NCI-H524 treated with DMSO at 0.1 percent for 48 hours (cell line): ENCODE data around the gene ALPL.

Experiments
- DNase-seq: peaks from one replicate; lab custom pipeline; 2025; lab: John Stamatoyannopoulos, UW

Gene ALPL

DNA sequence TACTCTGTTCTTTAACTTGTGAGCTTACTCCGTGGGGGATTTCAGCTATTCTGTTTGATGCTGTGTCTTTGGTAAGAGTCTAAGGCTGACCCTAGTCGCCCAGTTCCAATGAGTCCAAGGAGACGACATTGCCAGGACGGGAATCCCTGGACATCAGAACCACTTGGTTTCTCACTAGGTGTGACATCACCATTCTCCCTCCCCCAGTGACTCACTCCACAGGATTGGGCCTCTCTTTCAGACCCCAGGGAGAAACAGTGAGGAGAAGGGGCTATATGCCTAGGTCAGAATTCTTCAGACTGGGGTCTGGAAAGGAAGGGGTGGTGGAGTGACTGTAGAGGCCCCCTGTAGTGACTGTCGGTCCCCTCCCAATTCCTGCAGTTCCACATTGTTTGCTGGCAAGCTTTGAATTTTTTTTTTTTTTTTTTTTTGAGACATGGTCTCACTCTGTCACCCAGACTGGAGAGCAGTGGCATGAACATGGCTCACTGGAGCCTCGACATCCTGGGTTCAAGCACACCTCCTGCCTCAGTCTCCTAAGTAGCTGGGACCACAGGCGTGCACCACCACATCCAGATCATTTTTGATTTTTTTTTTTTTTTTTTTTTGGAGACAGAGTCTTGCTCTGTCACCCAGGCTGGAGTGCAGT, 21.3 kb downstream of the ALPL start:
- DNase-seq, result no peak

DNA sequence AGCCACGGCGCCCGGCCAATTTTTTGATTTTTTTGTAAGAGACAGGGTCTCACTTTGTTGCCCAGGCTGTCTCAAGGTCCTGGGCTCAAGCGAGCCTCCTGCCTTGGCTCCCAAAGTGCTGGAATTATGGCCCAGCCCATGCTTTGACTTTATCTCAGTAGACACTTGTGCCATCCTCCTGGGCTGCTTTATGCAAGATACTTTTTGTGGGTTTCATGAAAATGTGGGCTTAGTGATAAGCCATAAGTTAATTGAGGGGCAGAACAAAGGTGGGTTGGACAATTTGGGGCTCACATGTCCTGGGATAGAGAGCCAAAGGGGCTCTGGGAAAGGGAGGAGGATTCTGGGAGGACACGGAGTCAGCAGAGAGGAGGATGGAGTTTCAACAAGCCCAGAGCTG, 22.0 kb downstream of the ALPL start:
- DNase-seq, result no peak

DNA sequence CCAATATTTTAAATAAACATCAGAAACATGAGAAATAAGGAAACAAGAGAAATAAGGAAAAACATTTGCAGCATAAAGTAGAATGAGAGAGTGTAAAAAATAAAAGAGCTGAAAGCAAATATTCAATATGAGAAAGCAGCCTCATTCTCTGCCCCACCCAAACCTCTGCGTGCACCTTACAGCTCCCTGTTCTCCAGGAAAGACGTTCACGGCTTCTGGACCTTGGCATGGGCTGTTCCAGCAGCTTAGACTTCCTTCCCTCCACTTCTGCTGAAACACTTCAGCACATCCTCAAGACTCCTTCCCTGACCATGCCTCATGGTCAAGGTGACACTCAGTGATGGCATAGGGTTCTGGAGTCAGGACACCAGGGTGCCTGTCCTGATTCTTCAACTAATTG, 23.3 kb downstream of the ALPL start:
- DNase-seq, result no peak

DNA sequence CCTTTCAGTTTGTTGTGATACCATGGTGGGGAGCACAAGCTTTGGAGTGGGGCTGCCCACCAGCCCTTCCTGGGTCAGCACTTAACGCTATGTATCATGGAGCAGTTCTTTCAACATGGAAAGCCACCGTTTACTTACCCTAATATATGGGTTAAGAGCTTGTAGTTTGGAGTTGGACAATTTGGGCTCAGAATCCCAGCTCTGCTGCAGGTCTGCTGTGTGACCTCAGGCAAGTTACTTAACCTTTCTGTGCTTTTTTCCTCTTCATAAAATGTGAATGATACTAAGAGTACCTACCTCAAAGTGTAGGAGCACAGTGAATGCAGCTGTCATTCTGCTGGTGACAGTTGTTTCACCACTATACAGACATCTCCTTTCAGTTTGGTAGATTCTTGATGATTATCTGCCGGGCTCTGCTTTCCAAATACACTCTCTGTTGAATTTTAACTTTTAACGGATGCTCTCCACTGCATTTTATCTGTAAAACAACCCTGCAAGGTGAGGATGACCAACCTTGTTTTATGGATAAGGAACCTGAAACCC, 23.8 kb downstream of the ALPL start:
- DNase-seq, result no peak

DNA sequence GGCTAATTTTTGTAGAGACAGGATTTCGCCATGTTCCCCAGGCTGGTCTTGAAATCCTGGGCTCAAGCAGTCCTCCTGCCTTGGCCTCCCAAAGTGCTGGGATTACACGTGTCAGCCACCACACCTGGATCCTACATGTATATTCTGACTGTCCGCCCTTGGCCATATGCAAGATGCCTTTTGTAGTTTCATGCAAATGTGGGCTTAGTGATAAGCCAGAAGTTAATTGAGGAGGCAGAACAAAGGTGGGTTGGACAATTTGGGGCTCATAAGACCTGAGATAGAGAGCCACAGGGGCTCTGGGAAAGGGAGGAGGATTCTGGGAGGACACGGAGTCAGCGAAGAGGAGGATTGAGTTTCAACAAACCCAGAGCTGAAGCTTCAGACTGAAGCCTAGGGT, 24.9 kb downstream of the ALPL start:
- no peak for DNase-seq

DNA sequence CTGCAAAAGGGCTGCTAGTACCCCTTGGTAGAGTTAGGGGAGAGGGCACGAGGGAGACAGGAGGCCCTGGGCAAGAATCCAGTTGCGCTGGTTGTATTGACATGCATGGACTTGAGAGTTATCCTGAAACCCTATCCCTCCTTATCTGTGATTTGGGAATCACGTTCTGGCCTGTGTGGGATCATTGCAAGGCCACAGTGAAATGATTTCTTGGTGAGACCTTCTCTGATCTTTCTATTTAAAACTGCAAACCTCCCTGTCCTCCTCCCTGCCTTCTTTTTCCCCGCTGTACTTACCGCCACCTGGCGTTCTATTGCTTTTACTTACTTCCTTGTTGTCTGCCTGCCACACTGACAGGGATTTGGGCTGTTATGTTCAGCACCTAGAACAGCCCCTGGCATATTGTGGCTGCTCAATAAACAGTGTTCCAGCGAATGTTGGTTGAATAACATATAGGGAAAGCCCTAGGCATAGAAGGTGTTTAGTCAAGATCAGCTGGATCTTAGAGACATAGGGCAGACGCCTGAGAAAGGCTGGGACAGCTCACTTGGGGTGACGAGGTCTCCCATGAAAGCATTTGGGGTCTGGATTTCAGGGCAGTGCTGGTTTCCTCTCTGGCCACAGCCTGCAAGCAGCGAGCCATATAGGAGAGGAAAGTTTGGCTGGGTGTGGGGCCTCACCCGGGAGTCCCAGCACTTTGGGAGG, 25.6 kb downstream of the ALPL start:
- DNase-seq, result peak; percentile 1

DNA sequence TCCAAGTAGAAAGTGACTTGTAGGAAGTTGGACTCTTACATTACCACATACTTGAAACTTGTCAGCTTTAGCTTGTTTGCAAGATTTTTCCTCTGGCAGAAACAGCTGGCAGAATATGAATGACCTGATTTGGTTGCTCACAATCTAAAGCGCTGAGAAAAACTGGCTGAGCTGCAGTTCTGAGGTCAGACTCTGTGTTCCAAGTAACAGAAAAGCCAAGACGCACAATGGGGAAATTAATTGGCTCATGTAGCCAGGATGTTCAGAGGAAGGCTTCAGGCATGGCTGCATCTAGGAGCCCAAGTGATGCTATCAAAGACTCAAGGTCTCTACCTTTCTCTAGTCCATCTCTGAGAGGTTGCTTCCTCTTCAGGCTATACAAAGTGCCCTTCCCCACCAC, 27.0 kb downstream of the ALPL start:
- no peak for DNase-seq

DNA sequence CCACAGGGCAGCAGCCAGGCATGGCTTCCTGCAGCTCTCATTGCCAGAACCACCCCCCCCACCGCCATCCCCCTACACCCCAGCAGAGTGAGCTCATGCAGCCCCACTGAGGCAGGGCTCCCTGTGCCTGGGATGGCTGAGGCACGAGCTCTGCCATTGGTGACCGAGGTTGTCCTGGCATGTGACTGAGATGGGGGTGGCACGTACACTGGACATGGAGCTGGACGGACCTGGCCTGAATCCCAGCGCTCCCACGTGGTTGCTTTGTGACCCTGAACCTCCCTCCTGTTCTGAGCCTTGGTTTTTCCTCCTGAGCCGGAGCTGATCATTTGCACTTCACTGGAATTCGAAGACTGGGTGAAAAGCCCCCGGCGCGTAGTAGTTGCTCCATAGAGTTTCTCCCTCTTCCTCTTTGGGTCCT, 28.3 kb downstream of the ALPL start:
- no peak for DNase-seq

DNA sequence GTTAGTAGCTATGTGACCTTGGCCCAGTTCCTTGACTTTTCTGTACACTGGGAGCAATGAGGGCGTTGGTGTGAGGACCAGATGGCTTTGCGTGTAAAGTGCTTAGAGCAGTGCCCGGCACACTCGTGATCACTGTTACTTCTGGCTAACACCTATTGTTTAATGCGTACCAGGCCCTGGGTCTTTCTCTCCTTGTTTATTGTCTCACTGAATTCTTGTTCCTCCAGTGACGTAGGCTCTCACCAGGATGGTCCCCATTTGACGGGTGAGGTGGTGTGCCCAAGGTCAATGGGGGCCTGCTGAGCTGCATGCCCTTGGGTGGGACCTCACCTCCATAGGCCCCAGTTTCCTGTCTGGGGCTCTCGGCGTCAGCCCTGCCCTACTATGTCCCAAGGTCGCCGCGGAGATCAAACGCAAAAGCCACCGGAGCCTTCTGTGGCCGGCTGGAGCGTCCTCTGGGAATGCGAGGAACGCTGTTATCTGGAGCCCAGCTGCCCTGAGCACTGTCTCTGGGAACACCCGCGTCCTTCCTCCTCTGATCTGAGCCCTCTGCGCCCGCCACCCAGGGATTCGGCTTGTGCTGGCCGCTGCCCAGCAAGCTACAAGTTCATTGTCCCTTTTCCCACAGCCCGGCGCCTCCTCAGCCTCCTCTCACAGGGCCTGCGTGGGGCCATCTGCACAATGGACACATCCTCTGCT, 28.9 kb downstream of the ALPL start:
- no peak for DNase-seq

DNA sequence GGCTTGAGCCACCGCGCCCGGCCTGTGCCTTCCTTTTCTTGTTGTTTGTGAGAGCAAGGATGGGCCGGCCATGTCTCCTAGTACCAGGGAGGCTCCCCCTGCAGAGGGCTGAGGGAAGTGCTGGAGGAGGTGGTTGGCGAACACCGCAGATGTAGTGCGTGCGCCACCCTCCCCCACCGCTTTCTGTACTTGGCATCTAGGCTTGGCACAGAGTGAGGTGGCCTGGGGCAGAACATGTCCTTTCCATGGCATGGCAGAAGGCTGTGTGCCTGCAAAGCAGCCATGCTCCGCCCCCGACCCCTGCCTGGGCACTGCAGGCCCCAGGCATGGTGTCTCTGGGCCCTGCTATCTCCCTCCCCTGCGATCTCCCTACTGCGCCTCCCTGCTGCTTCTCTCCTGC, 30.7 kb downstream of the ALPL start:
- DNase-seq, result no peak

DNA sequence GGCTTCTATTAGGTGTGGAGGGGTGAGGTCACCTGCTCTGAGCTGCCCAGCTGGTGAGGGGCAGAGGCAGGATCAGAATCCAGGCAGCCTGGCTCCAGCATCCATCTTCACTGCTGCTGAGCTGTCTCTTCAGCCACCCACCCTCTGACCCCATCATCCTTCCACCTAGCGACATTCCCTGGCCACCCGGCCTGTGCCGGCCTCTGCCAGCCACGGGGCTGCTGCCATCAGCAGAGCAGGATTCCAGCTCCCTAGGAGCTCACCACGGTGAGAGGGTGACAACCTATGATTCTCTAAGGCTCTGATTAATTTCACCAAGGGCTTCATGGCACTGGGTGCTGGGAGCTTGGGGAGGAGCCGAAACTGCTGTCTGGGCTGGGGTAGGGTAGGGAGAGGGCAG, 32.1 kb downstream of the ALPL start:
- no peak for DNase-seq

DNA sequence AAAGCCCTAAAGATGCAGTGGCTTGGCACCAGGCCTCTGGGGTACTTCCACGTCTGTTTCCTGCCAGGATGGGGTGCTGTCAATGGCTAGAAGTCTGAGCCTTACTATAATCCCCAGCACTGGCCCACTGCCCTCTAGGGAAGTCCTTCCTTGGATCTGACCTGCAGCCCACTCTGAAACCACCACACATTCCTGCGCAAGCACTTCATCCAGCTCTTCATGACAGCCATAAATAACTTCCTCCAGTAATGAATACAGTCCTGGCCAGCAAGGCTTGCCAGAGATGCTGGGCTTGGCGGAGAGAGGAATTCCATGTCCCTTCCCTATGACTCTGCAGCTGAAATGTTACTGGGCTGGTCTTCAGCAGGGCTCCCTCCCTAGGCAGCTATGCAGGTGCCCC, 32.6 kb downstream of the ALPL start:
- no peak for DNase-seq

DNA sequence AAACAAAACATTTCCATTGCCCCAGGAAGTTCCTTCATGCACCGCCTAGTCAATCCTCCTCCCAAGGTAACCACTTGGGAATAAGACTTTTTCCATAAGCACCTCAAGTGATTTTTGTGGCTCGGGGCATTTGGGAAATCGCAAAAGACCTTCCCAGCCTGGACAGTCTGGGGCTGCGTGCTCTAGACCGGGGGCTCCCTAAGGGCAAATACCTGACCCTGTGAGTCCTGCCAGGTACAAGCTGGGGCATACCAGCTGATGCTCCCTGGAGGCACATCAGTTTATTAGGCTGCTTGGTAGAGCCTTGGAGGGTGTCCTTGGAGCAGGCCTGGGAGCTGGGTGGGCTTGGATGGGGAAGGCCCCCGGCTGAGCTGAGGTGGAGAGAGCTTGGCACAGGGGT, 34.4 kb downstream of the ALPL start:
- no peak for DNase-seq

DNA sequence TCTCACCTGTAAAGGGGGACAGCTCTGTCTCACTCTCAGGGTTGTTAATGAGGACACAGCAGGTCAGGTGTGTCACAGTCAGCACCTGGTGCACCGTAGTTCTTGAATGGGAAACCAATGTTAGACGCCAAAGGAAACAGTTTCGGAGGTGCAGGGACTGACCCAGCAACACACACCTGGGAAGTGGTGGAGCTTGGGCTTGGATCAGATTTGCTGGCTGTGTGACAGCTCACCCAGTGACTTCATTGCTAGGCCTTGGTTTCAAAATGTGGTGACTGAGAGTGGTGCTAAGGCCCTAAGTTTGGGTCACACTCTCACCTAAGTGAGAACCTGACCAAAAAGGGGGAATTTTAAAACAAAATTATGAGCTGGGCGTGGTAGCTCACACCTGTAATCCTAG, 34.9 kb downstream of the ALPL start:
- DNase-seq, result no peak

DNA sequence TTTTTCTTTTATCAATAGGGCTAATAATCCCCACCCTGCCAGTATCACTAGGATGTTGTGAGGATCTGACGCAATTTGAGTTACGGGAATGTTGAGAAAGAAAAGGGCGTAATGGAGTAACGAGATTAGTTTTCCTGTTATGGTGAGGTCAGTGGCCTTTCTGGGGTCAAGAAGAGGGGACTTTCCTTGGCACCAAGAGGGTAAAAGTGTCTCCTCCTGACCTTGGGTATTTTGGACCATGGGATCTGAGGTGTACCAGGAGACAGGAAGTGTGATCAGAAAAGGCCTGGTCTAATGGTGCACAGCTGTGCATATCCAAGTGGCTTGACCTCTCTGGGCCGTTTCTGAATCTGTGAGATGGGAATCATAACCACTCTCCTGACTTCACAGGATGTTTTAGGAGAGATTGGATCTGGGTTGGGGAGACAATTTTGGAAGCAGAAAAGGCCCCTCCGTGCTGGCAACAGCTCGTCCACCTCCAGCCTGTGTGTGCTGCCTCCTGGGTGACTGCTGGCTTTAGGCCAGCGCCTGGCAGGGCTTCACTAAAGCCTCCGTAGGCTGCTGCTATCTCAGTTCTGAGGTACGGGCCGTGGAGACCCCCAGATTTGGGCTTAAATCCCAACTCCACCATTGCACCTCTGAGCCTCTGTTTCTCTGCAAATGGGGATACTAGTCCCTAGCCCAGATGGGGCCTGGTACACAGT, 37.1 kb downstream of the ALPL start:
- DNase-seq, result no peak

DNA sequence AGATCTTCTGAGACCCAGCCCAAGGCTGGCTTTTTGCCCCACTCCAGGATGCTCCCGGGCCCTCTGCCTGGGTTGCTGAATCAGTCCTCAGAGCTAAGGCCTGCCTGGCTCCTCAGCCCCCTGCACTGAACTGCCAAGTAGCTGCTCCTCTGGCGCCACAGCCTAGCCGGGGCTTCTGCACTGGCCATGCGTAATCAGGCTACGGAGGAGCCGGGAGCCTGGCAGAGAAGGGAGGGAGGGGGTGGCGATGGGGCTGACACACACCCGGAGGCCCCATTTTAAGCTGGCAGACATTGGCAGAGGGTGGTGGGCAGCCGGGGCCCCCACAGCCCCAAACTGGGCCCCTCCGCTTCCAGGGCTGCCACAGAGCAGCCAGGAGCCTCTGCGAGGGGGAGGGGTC, 38.7 kb downstream of the ALPL start:
- DNase-seq, result no peak

DNA sequence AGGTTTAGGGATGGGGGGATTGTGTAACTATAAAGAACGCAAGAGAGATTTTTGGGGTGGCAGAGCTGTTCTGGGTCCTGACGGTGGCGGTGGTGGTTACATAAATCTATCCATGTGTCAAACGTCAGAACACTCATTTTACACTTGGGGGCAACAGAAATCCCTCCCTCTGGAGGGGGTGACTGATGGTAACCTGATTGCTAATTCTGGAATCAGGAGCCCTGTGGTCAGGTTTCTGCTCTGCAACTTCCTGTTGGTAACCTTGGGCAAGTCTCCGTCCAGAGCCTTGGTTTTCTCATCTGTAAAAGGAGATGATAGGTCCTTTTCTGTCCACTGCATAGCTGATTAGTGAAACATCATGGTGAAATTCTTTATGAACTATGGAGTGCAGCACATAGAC, 40.9 kb downstream of the ALPL start:
- no peak for DNase-seq

DNA sequence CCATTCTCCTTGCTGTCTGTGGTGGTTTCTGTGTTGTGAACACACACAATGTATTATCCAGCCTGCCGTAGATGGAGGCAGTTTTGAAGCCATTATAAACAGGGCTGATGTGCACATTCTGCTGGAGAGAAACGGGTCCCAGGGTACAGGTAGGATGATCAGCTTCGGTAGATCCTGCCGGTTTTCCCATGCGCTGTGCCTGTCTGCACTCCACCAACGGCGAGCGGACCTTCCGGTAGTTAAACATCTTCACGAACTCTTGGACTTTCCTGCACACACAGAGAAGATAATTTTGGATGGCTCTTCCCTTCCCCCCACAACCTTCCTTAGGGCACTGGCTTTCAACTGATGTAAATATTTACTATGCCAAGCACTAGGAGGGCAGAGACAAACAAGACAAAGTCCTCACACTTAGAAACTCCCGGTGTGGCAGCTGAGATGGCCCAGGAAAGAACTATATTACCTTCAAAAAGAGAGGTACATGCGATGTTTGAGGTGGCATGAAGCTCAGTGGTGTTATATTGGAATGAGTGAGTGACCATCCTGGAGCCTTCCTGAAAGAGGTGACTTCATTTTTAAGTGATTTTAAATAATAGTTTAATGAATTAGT, 41.7 kb downstream of the ALPL start:
- DNase-seq, result no peak

DNA sequence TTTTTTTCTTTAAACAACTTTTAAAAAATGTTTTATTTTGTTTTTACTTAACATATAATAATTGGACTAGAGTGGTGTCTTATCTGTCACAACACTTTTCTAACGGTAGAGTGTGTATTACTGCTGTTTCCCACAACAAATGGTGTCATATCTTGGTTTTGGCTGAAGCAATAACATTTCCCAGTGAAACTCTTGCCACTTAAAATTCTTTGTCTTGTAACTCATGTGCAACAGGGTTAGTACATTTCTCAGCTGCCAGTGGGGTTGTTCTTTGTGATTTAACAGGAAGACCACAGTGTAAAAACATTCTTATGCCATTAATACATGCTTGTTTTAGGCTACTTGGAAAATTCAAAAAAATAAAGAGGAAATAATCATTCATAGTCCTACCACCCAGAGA, 43.5 kb downstream of the ALPL start:
- no peak for DNase-seq

DNA sequence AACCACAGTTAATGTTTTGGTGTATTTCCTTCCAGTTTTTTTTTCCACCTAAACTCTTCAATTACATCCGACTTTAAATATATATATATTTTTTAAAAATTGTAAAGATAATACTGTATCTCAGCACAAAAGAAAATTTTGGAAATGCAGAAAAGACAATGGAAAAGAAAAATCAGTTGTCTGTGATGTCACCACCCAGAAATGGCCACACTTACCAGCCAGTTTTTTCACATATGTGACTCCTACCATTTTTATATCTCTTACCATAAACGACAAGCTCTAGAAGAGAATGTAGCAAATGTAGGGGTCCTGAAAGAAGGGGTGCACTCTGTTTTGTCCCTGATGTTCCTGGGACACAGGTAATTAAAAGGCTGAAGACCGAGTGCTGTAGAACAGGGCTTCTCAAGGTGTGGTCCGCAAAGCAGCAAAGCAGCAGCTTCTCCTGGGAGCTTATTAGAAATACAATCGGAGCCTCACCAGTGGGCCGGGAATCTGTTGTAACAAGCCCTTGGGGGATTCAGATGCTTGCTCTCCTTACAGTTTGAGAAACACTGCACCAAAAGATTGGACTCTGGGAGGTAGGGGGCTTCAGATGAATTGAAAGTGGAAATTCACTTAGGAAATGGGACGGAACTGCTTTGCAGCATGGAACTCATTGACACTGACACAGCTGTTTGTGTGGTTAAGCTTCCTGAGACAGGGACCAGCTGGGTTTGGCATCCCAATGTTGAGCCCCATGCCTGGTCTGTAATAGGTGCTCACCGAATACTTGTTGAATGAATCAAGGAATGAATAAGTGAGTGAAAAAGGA, 44.1 kb downstream of the ALPL start:
- DNase-seq, result no peak
